ENCODE data around the gene PNN. TPM values are rescaled to one million over a fixed set of nuclear protein-coding genes. Genes with fewer than 3 reads are reported as not detected.
A peak's percentile ranks its signal among the peaks of the same experiment; 100 is the strongest.
"Not testable (repeated sequence)": the region's sequence is repeated elsewhere in the genome, so short reads cannot be mapped to it uniquely, and the experiment has no call there.

Gene PNN
- 51.1 and 59.4 TPM in 2 replicates for polyA plus RNA-seq (2014; cell fraction: cytosol; rRNA removed)
- polyA plus RNA-seq (2014; cell fraction: nucleus; rRNA removed) = 187 and 416 TPM in 2 replicates

DNA sequence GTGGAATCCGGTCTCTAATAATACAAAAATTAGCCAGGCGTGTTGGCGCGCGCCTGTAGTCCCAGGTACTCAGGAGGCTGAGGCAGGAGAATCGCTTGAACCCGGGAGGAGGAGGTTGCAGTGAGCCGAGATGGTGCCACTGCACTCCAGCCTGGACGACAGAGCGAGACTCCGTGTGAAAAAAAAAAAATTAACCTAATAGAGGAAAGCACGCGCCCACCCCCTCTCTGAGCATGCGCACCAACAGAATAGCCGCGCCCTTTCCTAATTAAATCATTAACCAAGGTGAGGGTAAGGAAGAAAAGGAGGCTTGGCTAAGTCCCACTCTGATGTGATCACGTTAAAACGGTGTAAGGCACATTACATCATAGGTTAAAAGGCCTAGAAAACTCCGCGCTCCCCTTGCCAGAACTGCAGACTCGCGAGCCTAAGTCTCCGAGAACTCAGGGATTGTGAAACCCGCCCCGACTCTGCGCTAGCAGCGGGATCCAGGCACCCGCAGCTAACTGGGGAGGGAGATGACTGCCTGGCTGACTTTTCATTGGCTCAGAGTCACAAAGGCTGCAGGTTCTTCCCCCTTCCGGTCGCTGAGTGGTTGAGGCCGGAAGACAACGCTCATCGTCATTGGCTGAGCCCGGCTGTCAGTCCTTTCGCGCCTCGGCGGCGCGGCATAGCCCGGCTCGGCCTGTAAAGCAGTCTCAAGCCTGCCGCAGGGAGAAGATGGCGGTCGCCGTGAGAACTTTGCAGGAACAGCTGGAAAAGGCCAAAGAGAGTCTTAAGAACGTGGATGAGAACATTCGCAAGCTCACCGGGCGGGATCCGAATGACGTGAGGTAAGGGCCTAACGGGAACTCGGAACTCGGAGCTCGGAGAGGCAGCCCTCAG, at the start of gene PNN:
Gene PNN (plus strand): TSS at position 695 of the 885 bp plus-strand sequence. CDS start 26 bp downstream, at position 721.
- DNase-seq (ENCODE audit: low spot score) = peak; percentile 99

DNA sequence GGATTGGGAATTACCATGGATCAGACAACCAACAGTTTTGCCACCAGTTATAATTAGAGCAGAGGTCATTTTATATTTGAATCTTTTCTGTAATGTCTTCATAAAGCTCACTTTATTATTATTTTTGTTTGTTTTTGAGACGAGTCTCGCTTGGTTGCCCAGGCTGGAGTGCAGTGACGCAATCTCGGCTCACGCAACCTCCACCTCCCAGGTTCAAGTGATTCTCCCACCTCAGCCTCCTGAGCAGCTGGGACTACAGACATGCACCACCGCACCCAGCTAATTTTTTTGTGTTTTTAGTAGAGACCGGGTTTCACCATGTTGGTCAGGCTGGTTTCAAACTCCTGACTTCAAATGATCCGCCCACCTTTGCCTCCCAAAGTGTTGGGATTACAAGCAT, 37.2 kb upstream of the PNN start:
- DNase-seq (ENCODE audit: low spot score) = not testable (repeated sequence)

DNA sequence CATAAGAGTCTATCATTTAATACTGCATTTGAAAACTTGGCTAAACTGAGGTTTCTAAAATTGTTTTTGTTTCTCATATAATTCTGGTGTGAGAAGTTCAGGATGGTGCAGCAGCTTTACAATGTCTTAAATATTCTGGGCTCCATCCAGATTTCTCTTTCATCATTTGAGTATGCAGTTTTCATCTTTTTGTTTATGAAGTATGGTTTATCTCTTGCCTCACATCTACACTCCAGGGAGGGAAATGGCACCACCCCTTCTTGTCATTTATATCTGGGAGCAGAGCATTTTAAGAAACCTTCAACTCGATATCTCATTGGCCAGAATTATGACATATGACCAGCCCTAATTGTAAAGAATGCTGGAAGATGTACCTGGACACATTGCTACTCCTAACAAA, 36.6 kb upstream of the PNN start:
- DNase-seq (ENCODE audit: low spot score) = no peak

GRCh38 chr14:39140170-39140569, 34.9 kb upstream of the PNN start:
- no peak for DNase-seq (ENCODE audit: low spot score)

DNA sequence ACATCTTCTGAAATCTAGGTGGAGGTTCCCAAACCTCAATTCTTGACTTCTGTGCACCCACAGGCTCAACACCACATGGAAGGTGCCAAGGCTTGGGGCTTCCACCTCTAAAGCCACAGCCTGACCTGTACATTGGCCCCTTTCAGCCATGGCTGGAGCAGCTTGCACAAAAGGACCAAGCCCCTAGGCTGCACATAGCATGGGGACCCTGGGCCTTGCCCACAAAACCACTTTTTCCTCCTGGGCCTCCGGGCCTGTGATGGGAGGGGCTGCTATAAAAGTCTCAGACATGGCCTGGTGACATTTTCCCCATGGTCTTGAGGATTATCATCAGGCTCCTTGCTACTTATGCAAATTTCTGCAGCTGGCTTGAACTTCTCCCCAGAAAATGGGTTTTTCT, 33.4 kb upstream of the PNN start:
- not testable (repeated sequence) for DNase-seq (ENCODE audit: low spot score)

- DNase-seq (ENCODE audit: low spot score) = not testable (repeated sequence)
Observed at GRCh38 chr14:39143226-39143625, 31.8 kb upstream of the PNN start.

DNA sequence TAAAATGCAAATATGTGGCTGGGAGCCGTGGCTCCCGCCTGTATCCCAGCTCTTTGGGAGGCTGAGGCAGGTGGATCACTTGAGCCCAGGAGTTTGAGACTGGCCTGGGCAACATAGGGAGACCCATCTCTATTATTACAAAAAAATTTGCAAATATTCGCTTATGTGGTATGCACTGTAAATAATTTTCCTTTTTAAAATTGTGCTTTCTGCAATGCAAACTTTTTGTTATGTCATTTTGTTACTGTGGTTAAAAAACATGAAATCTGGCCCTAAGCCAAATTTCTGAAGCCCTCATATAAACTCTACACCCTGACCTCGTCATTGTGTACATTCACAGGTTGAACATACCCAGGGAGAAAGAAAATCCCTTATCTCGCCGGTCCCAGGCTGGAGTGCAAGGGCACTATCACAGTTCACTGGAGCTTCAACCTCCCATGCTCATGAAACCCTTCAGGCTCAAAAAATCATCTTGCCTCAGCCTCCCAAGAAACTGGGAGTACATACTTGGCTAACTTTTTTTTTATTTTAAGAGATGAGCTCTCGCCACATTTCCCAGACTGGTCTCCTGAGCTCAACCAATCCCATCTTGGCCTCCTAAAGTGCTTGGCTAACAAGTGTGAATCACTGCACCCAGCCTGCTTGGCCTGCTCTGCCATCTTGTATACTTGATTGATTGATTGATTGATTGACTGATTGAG, 29.6 kb upstream of the PNN start:
- DNase-seq (ENCODE audit: low spot score) = no peak

DNA sequence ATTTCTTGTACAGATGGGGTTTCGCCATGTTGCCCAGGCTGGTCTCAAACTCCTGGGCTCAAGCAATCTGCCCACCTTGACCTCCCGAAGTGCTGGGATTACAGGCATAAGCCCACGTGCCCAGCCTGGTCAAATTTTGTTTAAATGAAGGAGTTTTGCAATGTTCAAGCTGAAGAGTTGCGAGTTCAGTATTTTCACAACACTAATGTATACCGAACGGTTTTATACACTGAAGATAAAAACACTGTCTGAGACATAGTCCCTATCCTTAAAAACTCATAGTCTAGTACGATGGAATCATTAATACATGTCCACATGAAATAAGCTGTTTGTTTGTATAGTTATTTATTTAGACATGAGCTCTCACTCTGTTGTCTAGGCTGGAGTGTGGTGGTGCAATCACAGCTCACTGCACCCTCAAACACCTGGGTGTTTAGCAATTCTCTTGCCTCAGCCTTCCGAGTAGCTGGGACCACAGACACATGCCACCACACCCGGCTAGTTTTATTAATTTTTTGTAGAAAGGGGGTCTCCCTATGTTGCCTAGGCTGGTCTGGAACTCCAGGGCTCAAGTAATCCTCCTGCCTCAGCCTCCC, 20.4 kb upstream of the PNN start:
- DNase-seq (ENCODE audit: low spot score) = no peak

GRCh38 chr14:39157491-39157890, 17.6 kb upstream of the PNN start:
- no peak for DNase-seq (ENCODE audit: low spot score)

DNA sequence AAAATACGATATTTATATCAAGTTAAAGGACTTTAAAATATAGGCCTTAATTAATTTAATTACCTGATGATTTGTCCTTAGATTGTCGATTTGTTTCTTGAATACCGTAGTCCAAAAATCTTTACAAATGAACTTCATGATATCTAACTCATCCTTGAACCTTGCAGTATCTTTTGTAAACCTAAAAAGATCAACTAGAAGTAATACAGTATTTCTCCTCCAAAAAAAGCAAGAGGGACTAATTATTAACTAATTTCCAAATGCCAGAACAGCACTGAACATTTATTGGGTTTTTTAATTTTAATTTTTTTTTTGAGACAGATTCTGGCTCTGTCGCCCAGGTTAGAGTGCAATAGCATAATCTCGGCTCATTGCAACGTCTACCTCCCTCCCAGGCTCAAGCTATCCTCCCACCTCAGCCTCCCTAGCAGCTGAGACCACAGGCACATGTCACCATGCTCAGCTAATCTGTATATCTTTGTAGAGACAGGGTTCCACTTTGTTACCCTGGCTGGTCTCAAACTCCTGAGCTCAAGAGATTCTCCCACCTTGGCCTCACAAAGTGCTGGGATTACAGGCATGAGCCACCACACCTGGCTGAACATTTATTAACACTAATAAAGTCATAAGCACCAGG, 16.7 kb upstream of the PNN start:
- no peak for DNase-seq (ENCODE audit: low spot score)

GRCh38 chr14:39160494-39160893, 14.6 kb upstream of the PNN start:
- no peak for DNase-seq (ENCODE audit: low spot score)

DNA sequence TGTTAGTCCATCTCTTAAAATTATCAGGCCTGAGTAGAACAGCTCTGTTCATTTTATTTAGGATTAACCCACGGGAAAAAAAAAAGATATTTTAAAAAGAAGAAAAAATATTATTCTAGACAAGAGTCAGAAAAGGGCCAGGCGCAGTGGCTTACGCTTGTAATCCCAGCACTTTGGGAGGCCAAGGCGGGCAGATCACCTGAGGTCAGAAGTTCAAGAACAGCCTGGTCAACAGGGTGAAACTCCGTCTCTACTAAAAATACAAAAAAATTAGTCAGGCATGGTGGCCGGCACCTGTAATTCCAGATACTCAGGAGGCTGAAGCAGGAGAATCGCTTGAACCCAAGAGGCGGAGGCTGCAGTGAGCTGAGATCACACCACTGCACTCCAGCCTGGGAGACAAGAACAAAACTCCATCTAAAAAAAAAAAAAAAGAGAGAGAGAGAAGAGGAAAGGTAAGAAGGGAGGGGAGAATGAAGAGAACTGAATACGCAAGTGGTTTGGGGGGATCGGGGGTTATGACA, 7.2 kb upstream of the PNN start:
- DNase-seq (ENCODE audit: low spot score) = not testable (repeated sequence)

GRCh38 chr14:39168591-39168990, 6.5 kb upstream of the PNN start:
- no peak for DNase-seq (ENCODE audit: low spot score)

DNA sequence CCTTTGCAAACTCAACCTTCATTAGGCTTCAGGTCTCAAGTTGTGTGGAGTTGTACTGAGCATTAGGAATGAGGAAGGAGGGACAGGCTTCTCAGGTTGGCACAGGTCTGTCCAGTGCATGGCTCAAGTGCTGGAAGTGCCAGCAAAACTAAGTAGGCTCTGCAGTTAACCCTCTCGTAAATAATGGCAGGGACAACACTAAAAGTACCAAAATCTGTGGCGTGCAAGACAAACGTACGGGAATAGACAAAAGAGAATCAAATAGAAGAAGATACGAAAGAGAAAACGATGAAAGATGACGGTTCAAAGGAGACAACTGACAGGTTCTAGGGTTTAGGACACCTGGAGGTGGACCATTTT, 5.5 kb upstream of the PNN start:
- DNase-seq (ENCODE audit: low spot score) = no peak

DNA sequence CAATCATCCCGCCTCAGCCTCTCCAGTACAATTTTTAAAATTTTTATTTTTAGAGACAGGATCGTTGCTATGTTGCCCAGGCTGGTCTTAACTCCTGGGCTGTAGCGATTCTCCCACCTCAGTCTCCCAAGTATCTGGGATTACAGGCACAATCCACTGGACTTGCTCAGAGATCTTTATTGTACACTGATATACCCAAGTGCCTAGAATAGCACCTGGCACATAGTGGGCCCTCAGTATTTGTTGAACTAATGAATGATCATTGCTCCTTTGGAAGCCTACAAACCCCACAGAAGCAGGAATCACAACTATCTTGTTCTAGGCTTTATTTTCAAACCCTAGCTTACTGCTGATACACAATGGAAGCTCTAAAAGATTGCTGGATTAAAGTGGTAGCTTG, 1.9 kb upstream of the PNN start:
- no peak for DNase-seq (ENCODE audit: low spot score)

DNA sequence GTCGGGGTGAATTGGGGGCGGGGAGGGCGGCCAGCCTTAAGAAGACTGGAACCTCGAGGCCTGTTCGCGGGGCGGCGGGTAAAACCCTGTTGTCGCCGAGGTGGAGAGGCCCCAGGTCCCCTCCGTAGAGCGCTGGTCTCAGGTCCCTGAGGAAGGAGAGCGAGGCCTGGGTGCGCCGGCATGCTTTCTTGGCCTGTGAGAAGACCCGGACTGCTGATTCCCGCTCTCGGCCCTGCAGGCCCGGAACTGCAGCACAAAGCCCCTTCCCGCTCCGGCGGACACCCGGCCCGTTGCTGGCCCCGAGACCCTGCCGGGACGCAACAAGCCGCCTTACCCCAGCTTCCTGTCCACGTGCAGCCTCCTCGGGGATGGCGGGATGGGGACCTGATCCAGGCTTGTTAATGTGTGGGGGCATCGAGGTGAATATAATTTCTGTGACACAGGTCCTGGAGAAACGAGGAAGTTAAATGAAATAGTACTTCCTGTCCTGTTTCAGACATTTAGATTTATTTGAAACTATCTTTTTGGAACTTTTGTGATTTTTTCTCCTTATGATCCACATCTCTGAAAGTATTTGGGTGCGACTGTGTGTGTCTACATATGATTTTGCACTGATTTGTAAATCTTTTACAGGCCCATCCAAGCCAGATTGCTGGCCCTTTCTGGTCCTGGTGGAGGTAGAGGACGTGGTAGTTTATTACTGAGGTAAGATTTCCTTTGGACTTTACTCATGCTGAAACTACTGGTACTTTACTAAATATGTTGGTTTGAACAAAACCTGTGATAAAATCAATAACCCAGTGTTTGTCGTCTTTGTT, 600 bp downstream of the PNN start:
- peak; percentile 55 for DNase-seq (ENCODE audit: low spot score)

GRCh38 chr14:39176263-39177167, 1.5 kb downstream of the PNN start:
- DNase-seq (ENCODE audit: low spot score) = no peak

DNA sequence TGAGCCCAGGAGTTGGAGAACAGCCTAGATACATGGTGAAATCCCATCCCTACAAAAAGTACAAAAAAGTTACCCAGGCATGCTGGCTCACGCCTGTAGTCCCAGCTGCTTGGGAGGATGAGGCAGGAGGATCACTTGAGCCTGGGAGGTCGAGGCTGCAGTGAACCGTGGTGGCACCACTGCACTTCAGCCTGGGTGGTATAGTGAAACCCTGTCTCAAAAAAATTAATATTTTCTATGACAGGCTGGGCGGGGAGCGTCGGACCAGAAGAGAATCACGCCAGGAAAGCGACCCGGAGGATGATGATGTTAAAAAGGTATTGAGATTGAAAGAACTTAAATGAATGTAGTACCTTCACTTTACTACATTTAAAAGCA, 2.1 kb downstream of the PNN start:
- DNase-seq (ENCODE audit: low spot score) = no peak

- no peak for DNase-seq (ENCODE audit: low spot score)
Observed at GRCh38 chr14:39179042-39179441, 4.0 kb downstream of the PNN start.

DNA sequence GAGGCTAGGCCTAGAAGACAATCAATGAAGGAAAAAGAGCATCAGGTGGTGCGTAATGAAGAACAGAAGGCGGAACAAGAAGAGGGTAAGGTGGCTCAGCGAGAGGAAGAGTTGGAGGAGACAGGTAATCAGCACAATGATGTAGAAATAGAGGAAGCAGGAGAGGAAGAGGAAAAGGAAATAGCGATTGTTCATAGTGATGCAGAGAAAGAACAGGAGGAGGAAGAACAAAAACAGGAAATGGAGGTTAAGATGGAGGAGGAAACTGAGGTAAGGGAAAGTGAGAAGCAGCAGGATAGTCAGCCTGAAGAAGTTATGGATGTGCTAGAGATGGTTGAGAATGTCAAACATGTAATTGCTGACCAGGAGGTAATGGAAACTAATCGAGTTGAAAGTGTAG, 5.5 kb downstream of the PNN start:
- no peak for DNase-seq (ENCODE audit: low spot score)

All from SK-N-DZ (cell line).